ENCODE data around the gene CREBL2.

DNA sequence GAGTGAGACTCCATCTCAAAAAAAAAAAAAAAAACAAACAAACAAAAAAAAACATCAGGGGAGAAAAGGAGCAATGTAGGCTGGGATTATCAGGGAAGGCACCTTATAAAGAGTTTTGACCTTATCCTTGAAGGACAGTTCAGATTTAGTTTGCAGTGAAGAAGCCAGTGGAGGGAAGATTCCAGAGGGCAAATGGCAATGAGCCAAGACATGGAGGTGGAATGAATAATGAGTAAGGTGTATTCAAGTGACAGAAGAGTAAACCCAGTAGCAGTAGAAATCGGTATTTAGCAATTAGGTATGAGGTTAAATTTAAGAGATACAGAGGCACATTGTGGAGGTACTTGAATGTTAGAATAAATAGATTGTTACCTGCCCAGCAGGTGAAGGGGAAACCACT is 46.8 kb upstream of the CREBL2 start:
- TF ChIP-seq, protein P1, sequence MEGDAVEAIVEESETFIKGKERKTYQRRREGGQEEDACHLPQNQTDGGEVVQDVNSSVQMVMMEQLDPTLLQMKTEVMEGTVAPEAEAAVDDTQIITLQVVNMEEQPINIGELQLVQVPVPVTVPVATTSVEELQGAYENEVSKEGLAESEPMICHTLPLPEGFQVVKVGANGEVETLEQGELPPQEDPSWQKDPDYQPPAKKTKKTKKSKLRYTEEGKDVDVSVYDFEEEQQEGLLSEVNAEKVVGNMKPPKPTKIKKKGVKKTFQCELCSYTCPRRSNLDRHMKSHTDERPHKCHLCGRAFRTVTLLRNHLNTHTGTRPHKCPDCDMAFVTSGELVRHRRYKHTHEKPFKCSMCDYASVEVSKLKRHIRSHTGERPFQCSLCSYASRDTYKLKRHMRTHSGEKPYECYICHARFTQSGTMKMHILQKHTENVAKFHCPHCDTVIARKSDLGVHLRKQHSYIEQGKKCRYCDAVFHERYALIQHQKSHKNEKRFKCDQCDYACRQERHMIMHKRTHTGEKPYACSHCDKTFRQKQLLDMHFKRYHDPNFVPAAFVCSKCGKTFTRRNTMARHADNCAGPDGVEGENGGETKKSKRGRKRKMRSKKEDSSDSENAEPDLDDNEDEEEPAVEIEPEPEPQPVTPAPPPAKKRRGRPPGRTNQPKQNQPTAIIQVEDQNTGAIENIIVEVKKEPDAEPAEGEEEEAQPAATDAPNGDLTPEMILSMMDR (conservative IDR thresholded peaks at IDR 0.05; ENCODE audit: low read length) = no peak
- TF ChIP-seq EZH2phosphoT487 (IDR thresholded peaks at IDR 0.05; ENCODE audit: borderline replicate concordance, low read depth, low read length) = no peak

All from OCI-LY7 (cell line).